22Rv1 (cell line): ENCODE measurements around the gene PDZD7.

Source experiments
- CTCF ChIP-seq: fragments of 450-650 bp; IDR thresholded peaks from 2 replicates; pipeline ENCODE4 v1.5.1; 2017; ENCODE audit warnings: mild to moderate bottlenecking
- ZFX ChIP-seq: fragments of 450-650 bp; IDR thresholded peaks from 2 replicates; pipeline ENCODE4 v1.6.1; 2017; ENCODE audit warnings: antibody characterized with exemption, borderline replicate concordance

GRCh38 chr10:101075775-101076174 lies 44.8 kb upstream of the PDZD7 start:
- no peak for TF ChIP-seq CTCF
- TF ChIP-seq ZFX = no peak
